GM23248 (cell line): ENCODE results near the gene CA5A.

Source experiments
- EZH2 ChIP-seq: fragments of 200-600 bp; sonication (generic); IDR thresholded peaks from 2 replicates; pipeline ENCODE4 v1.6.1; 2018; ENCODE audit warnings: antibody characterized with exemption, mild to moderate bottlenecking; ENCODE audit not compliant: insufficient read depth, poor library complexity, severe bottlenecking
- EZH2phosphoT487 ChIP-seq: fragments of 200-600 bp; sonication (generic); IDR thresholded peaks from 2 replicates; pipeline ENCODE4 v1.6.1; 2018; ENCODE audit warnings: antibody characterized with exemption, moderate library complexity, mild to moderate bottlenecking, low read depth; ENCODE audit not compliant: insufficient read depth

DNA sequence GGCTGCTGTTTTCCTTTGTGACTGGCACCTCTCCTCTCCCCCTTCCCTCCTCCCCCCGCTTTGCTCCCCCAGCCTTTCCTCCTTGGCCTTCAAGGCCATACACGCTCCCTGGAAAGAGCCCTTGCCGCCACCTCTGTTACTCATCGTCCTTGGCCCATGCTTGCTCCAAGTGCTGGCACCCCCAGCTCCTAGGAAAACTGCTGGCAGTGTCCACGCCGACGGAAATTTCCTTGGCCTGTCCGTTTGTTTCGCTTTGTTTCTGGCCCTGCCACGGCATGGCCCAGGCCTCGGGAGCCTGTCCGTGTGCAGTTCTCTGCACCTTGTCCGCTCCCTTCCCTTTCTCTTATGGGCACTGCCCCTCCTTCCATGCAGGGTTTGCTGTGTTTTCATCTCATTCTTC is 18.0 kb downstream of the CA5A start:
- no peak for TF ChIP-seq EZH2
- TF ChIP-seq EZH2phosphoT487 = no peak
